MM.1S (cell line): Measurements from ENCODE around the gene BAIAP3.

ENCODE experiments used
- DNase-seq: peaks from one replicate; pipeline ENCODE4 v3.0.0-alpha.2; 2015
- H2AFZ ChIP-seq: fragments of 300-600 bp; sonication (generic); 2 replicates; pipeline ENCODE4 v1.6.0; 2016; ENCODE audit warnings: antibody characterized with exemption, low read length
- H3F3A ChIP-seq: fragments of 300-600 bp; sonication (generic); 2 replicates; pipeline ENCODE4 v1.6.1; 2016; ENCODE audit warnings: mild to moderate bottlenecking, antibody characterized with exemption, low read length, moderate library complexity, mixed read lengths; ENCODE audit not compliant: insufficient read depth
- H3K27ac ChIP-seq: fragments of 300-600 bp; sonication (generic); 2 replicates; pipeline ENCODE4 v1.5.1; 2016; ENCODE audit warnings: mild to moderate bottlenecking, low read length
- H3K27me3 ChIP-seq: fragments of 300-600 bp; sonication (generic); replicated peaks from 2 replicates; pipeline ENCODE4 v1.6.0; 2016; ENCODE audit warnings: low read length; ENCODE audit not compliant: insufficient read depth
- H3K36me3 ChIP-seq: fragments of 300-600 bp; sonication (generic); replicated peaks from 2 replicates; pipeline ENCODE4 v1.6.1; 2016; ENCODE audit warnings: mild to moderate bottlenecking, low read length, mixed read lengths; ENCODE audit not compliant: insufficient read depth
- H3K4me1 ChIP-seq: fragments of 300-600 bp; sonication (generic); 2 replicates; pipeline ENCODE4 v1.6.1; 2016; ENCODE audit warnings: low read length, mixed read lengths
- H3K4me2 ChIP-seq: fragments of 300-600 bp; sonication (generic); 2 replicates; pipeline ENCODE4 v1.6.0; 2016; ENCODE audit warnings: low read depth, low read length
- H3K4me3 ChIP-seq: fragments of 300-600 bp; sonication (generic); 2 replicates; pipeline ENCODE4 v1.5.1; 2016; ENCODE audit warnings: low read length, mixed read lengths
- H3K79me2 ChIP-seq: fragments of 300-600 bp; sonication (generic); 2 replicates; pipeline ENCODE4 v1.6.1; 2016; ENCODE audit warnings: mixed run types, low read length, mixed read lengths
- H3K9ac ChIP-seq: fragments of 300-600 bp; sonication (generic); 2 replicates; pipeline ENCODE4 v1.6.1; 2016; ENCODE audit warnings: low read length, mixed read lengths
- H3K9me2 ChIP-seq: fragments of 300-600 bp; sonication (generic); replicated peaks from 2 replicates; pipeline ENCODE4 v1.6.1; 2016; ENCODE audit warnings: mild to moderate bottlenecking, low read length, mixed read lengths; ENCODE audit not compliant: insufficient read depth
- H3K9me3 ChIP-seq: fragments of 300-600 bp; sonication (generic); replicated peaks from 2 replicates; pipeline ENCODE4 v1.6.1; 2016; ENCODE audit warnings: mild to moderate bottlenecking, low read length, mixed read lengths; ENCODE audit not compliant: insufficient read depth
- H4K20me1 ChIP-seq: fragments of 300-600 bp; sonication (generic); 2 replicates; pipeline ENCODE4 v1.6.1; 2016; ENCODE audit warnings: mild to moderate bottlenecking, low read length, moderate library complexity, mixed read lengths; ENCODE audit not compliant: insufficient read depth
- CTCF ChIP-seq: fragments of 300-600 bp; sonication (generic); IDR thresholded peaks from 2 replicates; pipeline ENCODE4 v1.5.1; 2016; ENCODE audit warnings: antibody characterized with exemption, low read length, mixed read lengths
- EZH2 ChIP-seq: fragments of 300-600 bp; sonication (generic); optimal IDR thresholded peaks from 2 replicates; pipeline ENCODE3; 2017; ENCODE audit warnings: low read depth, mild to moderate bottlenecking, antibody characterized with exemption, low read length, mixed read lengths
- EZH2phosphoT487 ChIP-seq: fragments of 300-600 bp; sonication (generic); IDR thresholded peaks from 2 replicates; pipeline ENCODE4 v1.6.1; 2018; ENCODE audit warnings: antibody characterized with exemption, low read length

Gene BAIAP3

GRCh38 chr16:1394367-1394951 lies 61.0 kb downstream of the BAIAP3 start:
- H3K9ac ChIP-seq: no peak overlapping the region
- H3K27ac ChIP-seq: no peak overlapping the region
- H3K4me3 ChIP-seq: no peak overlapping the region
- H3K4me2 ChIP-seq: no peak overlapping the region
- no peaks in the 10 kb centered on the region for H4K20me1 ChIP-seq
- H2AFZ ChIP-seq: no peak overlapping the region
- H3K79me2 ChIP-seq: no peaks in the 10 kb centered on the region
- no peaks in the 10 kb centered on the region for H3K27me3 ChIP-seq
- no peaks in the 10 kb centered on the region for H3K9me2 ChIP-seq
- H3F3A ChIP-seq: no peaks in the 10 kb centered on the region
- no peak for TF ChIP-seq EZH2
- no peak for TF ChIP-seq EZH2phosphoT487
- TF ChIP-seq CTCF: no peak
- H3K4me1 ChIP-seq: no peaks in the 10 kb centered on the region
- 0 out of 2 replicates have a peak, but pooled peaks cover 2% of the 10 kb centered on the region for H3K36me3 ChIP-seq
- H3K9me3 ChIP-seq: no peaks in the 10 kb centered on the region
- no peak for DNase-seq

GRCh38 chr16:1395444-1396031 lies 62.1 kb downstream of the BAIAP3 start:
- Histone ChIP-seq H3K9ac (no peak overlapping the region), H4K20me1 (no peaks in the 10 kb centered on the region), H3K4me2 (no peak overlapping the region), H3K4me3 (no peak overlapping the region), H3K4me1 (no peaks in the 10 kb centered on the region), H3K79me2 (no peaks in the 10 kb centered on the region), H3F3A (no peaks in the 10 kb centered on the region), H2AFZ (no peak overlapping the region), H3K9me2 (no peaks in the 10 kb centered on the region), H3K27me3 (no peaks in the 10 kb centered on the region), H3K9me3 (no peaks in the 10 kb centered on the region), H3K36me3 (0 out of 2 replicates have a peak, but pooled peaks cover 3% of the 10 kb centered on the region), H3K27ac (no peak overlapping the region)
- no peak for TF ChIP-seq EZH2
- TF ChIP-seq EZH2phosphoT487: no peak
- TF ChIP-seq CTCF: no peak
- no peak for DNase-seq

- Histone ChIP-seq H3K9me2 (no peaks in the 10 kb centered on the region), H2AFZ (no peak overlapping the region), H3K36me3 (peaks cover 3% of the 10 kb centered on the region; the same call in 1 of the 2 replicates), H4K20me1 (no peaks in the 10 kb centered on the region), H3K9ac (no peak overlapping the region), H3K27me3 (no peaks in the 10 kb centered on the region), H3K27ac (no peak overlapping the region), H3K79me2 (0 out of 2 replicates have a peak, but pooled peaks cover 3% of the 10 kb centered on the region), H3K9me3 (no peaks in the 10 kb centered on the region), H3K4me2 (no peak overlapping the region), H3F3A (no peaks in the 10 kb centered on the region), H3K4me3 (no peak overlapping the region), H3K4me1 (no peaks in the 10 kb centered on the region)
- DNase-seq: no peak
- TF ChIP-seq EZH2phosphoT487 (no peak), CTCF (no peak), EZH2 (no peak)
These were observed 64.3 kb downstream of the BAIAP3 start for GRCh38 chr16:1397779-1398178.
